Measurements from ENCODE around the gene ZMYND12. TPM values are rescaled to one million over a fixed set of nuclear protein-coding genes. Genes with fewer than 3 reads are reported as not detected.
A peak's percentile ranks its signal among the peaks of the same experiment; 100 is the strongest.

Gene ZMYND12
- total and polyA plus RNA-seq, 10 donors, result 0.46 to 4.3 (median 1.3) TPM; not detected in 1

DNA sequence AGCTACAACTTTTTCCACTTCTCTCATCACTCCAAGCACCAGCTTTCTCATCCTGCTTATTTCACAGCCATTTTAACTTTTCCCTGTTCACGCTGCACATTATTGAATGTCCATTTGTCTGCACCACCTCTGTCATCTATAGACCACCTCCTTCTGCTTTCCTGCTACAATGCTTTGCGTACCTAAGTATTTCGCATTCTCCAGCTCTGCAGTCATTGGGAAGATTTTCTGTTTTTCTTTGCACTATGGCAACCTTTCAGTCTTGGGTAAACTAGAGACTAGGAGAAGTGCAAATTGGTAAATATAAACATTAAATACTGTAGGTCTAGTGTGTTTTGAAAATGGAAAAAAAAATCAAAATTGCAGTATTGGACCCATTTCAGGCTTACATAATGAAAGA lies 8.1 kb upstream of the ZMYND12 start:
- Histone ChIP-seq H3K36me3 (peaks cover 0 to 34% (median 21%) of the 10 kb centered on the region in 6 donors), H3K9me3 (no peaks in the 10 kb centered on the region), H3K27me3 (replicated peaks in 1 of 7) (no peaks in the 10 kb centered on the region), H3K4me3 (peak overlapping the region in 7 of 8 donors; percentile 65 to 96 (median 75)), H3K4me1 (peaks cover 5 to 55% (median 24%) of the 10 kb centered on the region in 6 donors), H3K27ac (peak overlapping the region in 2 of 8 donors; percentile 60 to 65)
- DNase-seq, result no peak
- TF ChIP-seq POLR2A (IDR thresholded peaks at IDR 0.05) (no peak), POLR2AphosphoS5 (IDR thresholded peaks at IDR 0.05) (no peak)
- TF ChIP-seq, protein P1, sequence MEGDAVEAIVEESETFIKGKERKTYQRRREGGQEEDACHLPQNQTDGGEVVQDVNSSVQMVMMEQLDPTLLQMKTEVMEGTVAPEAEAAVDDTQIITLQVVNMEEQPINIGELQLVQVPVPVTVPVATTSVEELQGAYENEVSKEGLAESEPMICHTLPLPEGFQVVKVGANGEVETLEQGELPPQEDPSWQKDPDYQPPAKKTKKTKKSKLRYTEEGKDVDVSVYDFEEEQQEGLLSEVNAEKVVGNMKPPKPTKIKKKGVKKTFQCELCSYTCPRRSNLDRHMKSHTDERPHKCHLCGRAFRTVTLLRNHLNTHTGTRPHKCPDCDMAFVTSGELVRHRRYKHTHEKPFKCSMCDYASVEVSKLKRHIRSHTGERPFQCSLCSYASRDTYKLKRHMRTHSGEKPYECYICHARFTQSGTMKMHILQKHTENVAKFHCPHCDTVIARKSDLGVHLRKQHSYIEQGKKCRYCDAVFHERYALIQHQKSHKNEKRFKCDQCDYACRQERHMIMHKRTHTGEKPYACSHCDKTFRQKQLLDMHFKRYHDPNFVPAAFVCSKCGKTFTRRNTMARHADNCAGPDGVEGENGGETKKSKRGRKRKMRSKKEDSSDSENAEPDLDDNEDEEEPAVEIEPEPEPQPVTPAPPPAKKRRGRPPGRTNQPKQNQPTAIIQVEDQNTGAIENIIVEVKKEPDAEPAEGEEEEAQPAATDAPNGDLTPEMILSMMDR (IDR thresholded peaks at IDR 0.05 in 8 of 11, conservative IDR thresholded peaks at IDR 0.05 in 3 of 11), result no peak
- 82 to 91% (median 90%) methylated on average over 3 of the region's 3 CpGs for WGBS, 5 donors
- intact Hi-C loops (cut with DNase I; ENCODE audit: low total_unique reads), result no loop called here

DNA sequence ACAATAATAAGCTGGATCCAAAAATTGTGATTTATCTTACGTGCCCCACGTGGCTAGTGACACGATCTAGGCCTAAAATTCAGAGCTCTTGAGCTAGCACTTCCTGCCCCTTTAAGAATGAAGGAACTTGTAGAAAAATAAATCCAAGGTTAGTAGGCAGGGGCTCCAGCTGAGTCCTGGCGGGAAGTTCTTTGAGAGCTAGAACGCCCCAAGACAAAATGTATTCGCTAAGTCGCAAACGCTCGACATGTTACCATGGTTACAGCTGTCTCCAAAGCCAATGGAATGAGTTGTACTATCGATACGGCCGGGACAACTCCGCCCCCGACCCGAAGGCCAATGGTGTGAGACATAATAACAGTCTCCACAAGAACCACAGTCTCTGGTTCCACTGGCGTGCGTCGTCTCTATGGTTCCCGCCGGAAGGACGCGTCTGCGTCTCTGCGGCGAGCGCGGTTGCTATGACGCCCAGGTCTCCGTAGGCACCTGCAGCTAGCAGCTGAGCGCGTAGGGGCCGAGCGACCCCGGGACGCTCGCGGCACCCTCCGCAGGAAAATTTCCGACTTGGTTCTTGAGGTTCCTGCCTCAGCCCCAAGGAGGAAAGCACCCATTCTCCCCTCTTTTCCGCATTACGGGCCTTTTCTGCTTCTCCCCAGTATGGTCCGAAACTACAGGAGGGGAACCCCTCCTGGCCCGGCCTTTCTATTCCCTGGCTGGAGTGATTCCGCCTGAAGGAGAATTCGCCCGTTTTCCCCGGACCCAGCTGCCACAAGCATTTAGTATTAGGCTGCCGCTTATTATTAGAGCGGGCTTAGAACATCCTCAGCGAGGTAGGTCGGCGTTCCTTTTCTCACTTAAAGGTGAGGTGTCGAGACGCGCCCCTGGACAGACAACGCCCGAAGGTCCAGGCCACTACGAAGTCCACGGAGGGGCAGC lies 7.3 kb upstream of the ZMYND12 start, which contains the start of gene CCDC30:
Gene CCDC30, plus strand, starts transcription at position 459 of the 936 bp plus-strand sequence. CDS start 17,266 bp downstream, outside the sequence.
- Histone ChIP-seq H3K4me1 (peaks cover 10 to 63% (median 31%) of the 10 kb centered on the region in 6 donors), H3K36me3 (peaks cover 0 to 42% (median 28%) of the 10 kb centered on the region in 6 donors), H3K27me3 (replicated peaks in 1 of 7) (no peaks in the 10 kb centered on the region), H3K9me3 (no peaks in the 10 kb centered on the region), H3K27ac (peak within 1 kb of the TSS in 5 of 8 donors; percentile 34 to 65 (median 53)), H3K4me3 (peak within 1 kb of the TSS; percentile 65 to 96 (median 76))
- TF ChIP-seq POLR2A (IDR thresholded peaks at IDR 0.05) (no peak), POLR2AphosphoS5 (IDR thresholded peaks at IDR 0.05) (peak; percentile 89 to 91 (median 89))
- TF ChIP-seq, protein P1 (IDR thresholded peaks at IDR 0.05 in 8 of 11, conservative IDR thresholded peaks at IDR 0.05 in 3 of 11), result peak in 1 of 11 experiments; percentile 12
- intact Hi-C loops (cut with DNase I; ENCODE audit: low total_unique reads), result no loop called here
- peak; percentile 98 for DNase-seq
- 2 to 4% (median 3%) methylated on average over 35 to 59 of the region's 59 CpGs for WGBS, 5 donors

DNA sequence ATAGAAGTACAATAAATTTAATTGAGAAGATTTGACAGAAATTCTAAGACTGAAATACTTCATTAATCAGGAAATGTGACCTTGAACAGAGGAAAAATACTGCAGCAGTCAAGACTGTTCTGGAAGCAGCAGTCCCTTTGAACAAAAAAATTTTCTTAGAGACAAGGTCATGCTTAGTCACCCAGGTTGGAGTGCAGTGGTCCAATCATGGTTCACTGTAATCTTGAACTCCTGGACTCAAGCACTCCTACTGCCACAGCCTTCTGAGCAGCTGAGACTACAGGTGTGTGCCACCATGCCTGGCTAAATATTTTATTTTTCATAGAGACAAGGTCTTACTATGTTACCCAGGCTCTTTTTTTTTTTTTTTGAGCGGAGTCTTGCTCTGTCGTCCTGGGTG lies 5.4 kb upstream of the ZMYND12 start:
- Histone ChIP-seq H3K36me3 (peaks cover 0 to 51% (median 33%) of the 10 kb centered on the region in 6 donors), H3K27ac (no peak overlapping the region), H3K4me1 (peaks cover 22 to 77% (median 45%) of the 10 kb centered on the region in 6 donors), H3K27me3 (replicated peaks in 1 of 7) (no peaks in the 10 kb centered on the region), H3K4me3 (no peak overlapping the region), H3K9me3 (no peaks in the 10 kb centered on the region)
- no peak for DNase-seq
- TF ChIP-seq, protein P1 (IDR thresholded peaks at IDR 0.05 in 8 of 11, conservative IDR thresholded peaks at IDR 0.05 in 3 of 11), result no peak
- no peak for TF ChIP-seq POLR2AphosphoS5 (IDR thresholded peaks at IDR 0.05)
- no peak for TF ChIP-seq POLR2A (IDR thresholded peaks at IDR 0.05)
- intact Hi-C loops (cut with DNase I; ENCODE audit: low total_unique reads), result no loop called here
- 87 to 100% (median 94%) methylated on average over 2 of the region's 2 CpGs for WGBS, 5 donors

DNA sequence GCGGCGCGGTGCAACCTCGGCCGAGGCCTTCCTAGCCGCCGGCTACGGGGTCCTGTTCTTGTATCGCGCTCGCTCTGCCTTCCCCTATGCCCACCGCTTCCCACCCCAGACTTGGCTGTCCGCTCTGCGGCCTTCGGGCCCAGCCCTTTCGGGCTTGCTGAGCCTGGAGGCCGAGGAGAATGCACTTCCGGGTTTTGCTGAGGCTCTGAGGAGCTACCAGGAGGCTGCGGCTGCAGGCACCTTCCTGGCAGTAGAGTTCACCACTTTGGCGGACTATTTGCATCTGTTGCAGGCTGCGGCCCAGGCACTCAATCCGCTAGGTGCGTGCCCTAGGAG lies 900 bp upstream of the ZMYND12 start:
- Histone ChIP-seq H3K27ac (peak overlapping the region; percentile 92 to 98 (median 96)), H3K4me1 (peaks cover 24 to 60% (median 33%) of the 10 kb centered on the region in 6 donors), H3K36me3 (peaks cover 0 to 45% (median 33%) of the 10 kb centered on the region in 6 donors), H3K9me3 (no peaks in the 10 kb centered on the region), H3K4me3 (peak overlapping the region; percentile 70 to 98 (median 86)), H3K27me3 (replicated peaks in 1 of 7) (no peaks in the 10 kb centered on the region)
- no peak for DNase-seq
- intact Hi-C loops (cut with DNase I; ENCODE audit: low total_unique reads), result no loop called here
- TF ChIP-seq, protein P1 (IDR thresholded peaks at IDR 0.05 in 8 of 11, conservative IDR thresholded peaks at IDR 0.05 in 3 of 11), result no peak
- TF ChIP-seq POLR2AphosphoS5 (IDR thresholded peaks at IDR 0.05), result peak in 1 of 3 donors; percentile 84
- 0 to 1% (median 1%) methylated on average over 11 to 23 of the region's 23 CpGs for WGBS, 5 donors

Measured in spleen (tissue), 11 donors.